K562 treated with DMSO at 1 percent for 12 hours (cell line): ENCODE results near the gene OR1S1. TPM values are rescaled to one million over a fixed set of nuclear protein-coding genes. Genes with fewer than 3 reads are reported as not detected.

Experiments
- total RNA-seq: library from RNA; unstranded; fragments of 300-600 nt; gene quantifications from 2 replicates; pipeline ENCODE4 v1.2.3, GENCODE V29; 2022; ENCODE audit not compliant: insufficient read depth

OR1S1 gene
- not detected in 2 replicates for total RNA-seq

DNA sequence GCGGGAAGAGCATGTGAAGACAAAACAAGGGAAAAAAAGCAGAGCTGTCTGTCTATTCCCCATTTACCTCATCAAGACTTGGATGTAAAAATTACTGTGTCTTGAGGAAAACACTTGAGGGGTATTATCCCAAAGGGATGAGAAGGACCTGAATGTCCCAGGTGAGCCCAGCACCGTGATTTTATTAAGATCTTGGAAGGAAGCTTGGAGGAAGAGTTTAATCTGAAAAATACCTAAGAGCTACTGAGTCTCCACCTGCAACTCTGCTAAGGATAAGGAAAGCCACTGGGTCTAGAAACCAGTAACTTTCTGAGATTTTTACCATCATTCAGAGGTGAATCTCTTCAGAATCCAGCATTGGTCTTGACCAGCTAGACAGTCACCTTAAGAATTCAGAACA, at the start of gene OR1S1:
TSS of gene OR1S1 (plus strand) at position 301 of the 400 bp plus-strand sequence.

GRCh38 chr11:58188770-58189169, 23.8 kb upstream of the OR1S1 start, which contains the start of gene OR9Q2:
Gene OR9Q2 (plus strand): TSS chr11:58189070. CDS start chr11:58190491, 1,421 bp downstream.

DNA sequence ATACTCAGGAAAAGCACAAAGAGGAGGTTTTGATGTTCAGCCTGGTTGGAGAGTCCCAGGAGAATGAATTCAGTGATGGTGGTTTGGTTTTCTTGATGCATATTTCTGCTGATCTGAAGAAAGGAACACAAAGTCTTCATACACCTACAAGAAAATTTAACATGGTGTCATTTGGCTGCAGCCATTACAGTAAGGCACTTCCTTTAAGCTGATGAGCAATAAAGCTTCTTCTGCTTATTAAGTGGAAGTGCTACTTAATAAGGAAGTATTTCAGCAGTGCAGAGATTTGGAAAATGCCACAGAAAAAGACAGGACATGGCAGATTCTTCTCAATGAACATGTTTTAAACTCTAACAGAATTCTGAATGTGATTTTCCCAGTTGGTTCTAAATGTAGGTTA, 8.5 kb upstream of the OR1S1 start, which contains the start of gene OR1S2:
TSS of gene OR1S2 (minus strand) at position 101 of the 400 bp plus-strand sequence. CDS start at position 101, 0 bp downstream.

Other genes starting within 250 kb of the OR1S1 start
- not detected in 2 replicates for gene OR9Q1, start 188.8 kb upstream of the OR1S1 start, total RNA-seq
- not detected in 2 replicates for gene OR6Q1, start 181.8 kb upstream of the OR1S1 start, total RNA-seq
- not detected in 2 replicates for gene OR9I1, start 87.2 kb upstream of the OR1S1 start, total RNA-seq
- not detected in 2 replicates for gene OR9Q2, start 23.6 kb upstream of the OR1S1 start, total RNA-seq
- gene OR1S2, start 8.6 kb upstream of the OR1S1 start, total RNA-seq = not detected in 2 replicates
- gene OR10Q1, start 16.2 kb downstream of the OR1S1 start, total RNA-seq = not detected in 2 replicates
- gene OR10W1, start 55.5 kb downstream of the OR1S1 start, total RNA-seq = not detected in 2 replicates
- not detected in 2 replicates for gene OR5B17, start 146.3 kb downstream of the OR1S1 start, total RNA-seq
- not detected in 2 replicates for gene OR5B3, start 194.2 kb downstream of the OR1S1 start, total RNA-seq
- not detected in 2 replicates for gene OR5B2, start 215.4 kb downstream of the OR1S1 start, total RNA-seq
- gene OR5B12, start 229.5 kb downstream of the OR1S1 start, total RNA-seq = not detected in 2 replicates